ENCODE measurements around the gene CYB561D2.
A peak's percentile ranks its signal among the peaks of the same experiment; 100 is the strongest.
"Not testable (repeated sequence)": the region's sequence is repeated elsewhere in the genome, so short reads cannot be mapped to it uniquely, and the experiment has no call there.

Gene CYB561D2, protein sequence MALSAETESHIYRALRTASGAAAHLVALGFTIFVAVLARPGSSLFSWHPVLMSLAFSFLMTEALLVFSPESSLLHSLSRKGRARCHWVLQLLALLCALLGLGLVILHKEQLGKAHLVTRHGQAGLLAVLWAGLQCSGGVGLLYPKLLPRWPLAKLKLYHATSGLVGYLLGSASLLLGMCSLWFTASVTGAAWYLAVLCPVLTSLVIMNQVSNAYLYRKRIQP

DNA sequence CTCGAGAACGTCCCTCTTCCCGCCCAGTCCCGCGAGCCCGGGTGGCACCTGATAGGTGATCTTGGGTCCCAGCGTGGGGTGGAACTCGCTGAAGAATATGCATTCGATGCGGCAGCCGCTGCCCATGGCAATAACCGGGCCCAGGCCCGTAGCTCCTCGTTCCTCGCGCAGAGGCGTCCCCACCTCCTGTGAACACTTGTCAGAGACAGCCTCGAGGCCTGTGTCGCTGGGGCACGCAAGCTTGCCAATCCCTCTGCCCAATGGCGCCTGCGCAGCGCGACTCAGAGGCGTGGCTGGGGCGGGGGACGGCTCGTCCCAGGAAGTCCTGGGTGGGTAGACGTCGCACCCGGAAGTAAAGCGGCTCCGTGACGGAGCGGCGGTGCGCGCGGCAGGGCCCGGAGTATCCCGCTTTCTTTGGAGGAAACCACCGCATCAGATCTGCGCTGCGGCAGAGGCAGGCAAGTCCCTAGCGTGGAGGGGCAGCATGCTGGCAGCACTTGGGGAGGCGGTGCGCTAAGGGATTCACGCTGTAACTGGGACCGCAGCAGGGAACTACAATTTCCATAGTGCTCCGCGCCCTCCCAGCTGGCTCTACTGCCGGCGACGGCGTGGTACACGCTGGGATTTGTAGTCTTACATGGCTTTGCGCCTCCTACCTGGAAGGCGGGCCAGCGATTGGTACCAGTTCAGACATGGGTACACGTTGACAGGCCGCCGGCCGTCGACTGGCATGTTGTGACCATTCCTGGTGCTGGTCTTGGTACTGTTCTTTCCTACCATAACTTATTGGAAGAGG is at the start of gene CYB561D2, which contains the start of gene NPRL2:
Gene CYB561D2 (plus strand): TSS at position 336 of the 796 bp plus-strand sequence. CDS start 572 bp downstream, outside the sequence.
Gene NPRL2 (minus strand): TSS at position 249 of the 796 bp plus-strand sequence. CDS start 123 bp downstream, at position 126.
- H3K36me3 ChIP-seq (ENCODE audit: control insufficient read depth, low read depth, low read length): peaks cover 19% of the 10 kb centered on the region
- no peak within 1 kb of the TSS for H3K27ac ChIP-seq (ENCODE audit: low read length)
- H3K4me3 ChIP-seq (ENCODE audit: low read length): peak within 1 kb of the TSS; percentile 96
- no peaks in the 10 kb centered on the region for H3K9me3 ChIP-seq (ENCODE audit: control insufficient read depth, low read depth, low read length)
- peak within 1 kb of the TSS; percentile 49 for H3K9ac ChIP-seq (ENCODE audit: low read length)
- H3K27me3 ChIP-seq (ENCODE audit: control insufficient read depth, insufficient read depth, low read length): peaks cover 9% of the 10 kb centered on the region
- peaks cover 8% of the 10 kb centered on the region for H3K4me1 ChIP-seq (ENCODE audit: control insufficient read depth, low read depth, low read length)

DNA sequence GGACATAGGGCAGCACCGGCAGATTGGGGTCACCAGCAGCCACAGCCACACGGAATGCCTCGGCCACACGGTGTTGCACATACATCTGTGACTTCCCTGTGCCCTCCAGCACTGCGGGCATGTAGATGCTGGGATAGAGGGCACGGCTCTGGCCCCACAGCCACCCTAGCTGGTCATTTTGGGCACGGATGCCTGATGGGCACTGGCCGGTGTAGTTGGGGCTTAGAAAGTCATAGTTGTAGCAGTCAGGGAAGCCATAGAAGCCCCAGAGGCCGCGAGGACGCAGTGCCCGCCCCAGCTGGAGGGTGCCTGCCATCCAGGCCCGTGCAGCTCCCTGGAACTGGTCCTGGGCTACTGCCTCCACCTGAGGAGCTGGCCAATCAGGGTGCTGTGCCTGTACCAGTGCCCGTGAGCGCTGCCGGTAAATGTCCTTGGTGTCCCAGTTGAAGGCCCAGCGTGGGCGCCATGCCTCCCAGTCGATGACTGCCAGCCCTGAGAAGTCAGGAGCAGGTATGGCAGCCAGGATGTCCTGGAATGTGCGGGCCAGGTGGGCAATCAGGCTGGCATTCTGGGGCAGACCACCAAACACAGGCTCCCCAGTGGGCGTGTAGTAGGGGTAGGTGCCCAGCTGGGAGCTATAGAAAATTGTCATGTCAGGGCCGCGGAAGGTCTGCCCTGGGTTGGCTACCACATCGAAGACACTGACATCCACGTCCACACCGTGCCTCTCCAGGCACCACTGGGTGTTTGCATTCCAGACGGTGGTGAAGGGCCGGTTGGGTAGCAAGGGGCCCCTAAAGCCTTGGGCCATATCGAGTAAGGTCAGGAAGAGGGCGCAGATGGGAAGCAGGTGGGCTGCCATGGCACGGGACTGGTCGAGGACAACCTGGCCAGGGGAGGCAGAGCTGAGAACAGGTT is 48.3 kb upstream of the CYB561D2 start:
- Histone ChIP-seq H3K27me3 (ENCODE audit: control insufficient read depth, insufficient read depth, low read length) (no peaks in the 10 kb centered on the region), H3K36me3 (ENCODE audit: control insufficient read depth, low read depth, low read length) (no peaks in the 10 kb centered on the region), H3K9ac (ENCODE audit: low read length) (no peak overlapping the region), H3K9me3 (ENCODE audit: control insufficient read depth, low read depth, low read length) (no peaks in the 10 kb centered on the region), H3K4me3 (ENCODE audit: low read length) (no peak overlapping the region), H3K4me1 (ENCODE audit: control insufficient read depth, low read depth, low read length) (peaks cover 18% of the 10 kb centered on the region), H3K27ac (ENCODE audit: low read length) (no peak overlapping the region)

DNA sequence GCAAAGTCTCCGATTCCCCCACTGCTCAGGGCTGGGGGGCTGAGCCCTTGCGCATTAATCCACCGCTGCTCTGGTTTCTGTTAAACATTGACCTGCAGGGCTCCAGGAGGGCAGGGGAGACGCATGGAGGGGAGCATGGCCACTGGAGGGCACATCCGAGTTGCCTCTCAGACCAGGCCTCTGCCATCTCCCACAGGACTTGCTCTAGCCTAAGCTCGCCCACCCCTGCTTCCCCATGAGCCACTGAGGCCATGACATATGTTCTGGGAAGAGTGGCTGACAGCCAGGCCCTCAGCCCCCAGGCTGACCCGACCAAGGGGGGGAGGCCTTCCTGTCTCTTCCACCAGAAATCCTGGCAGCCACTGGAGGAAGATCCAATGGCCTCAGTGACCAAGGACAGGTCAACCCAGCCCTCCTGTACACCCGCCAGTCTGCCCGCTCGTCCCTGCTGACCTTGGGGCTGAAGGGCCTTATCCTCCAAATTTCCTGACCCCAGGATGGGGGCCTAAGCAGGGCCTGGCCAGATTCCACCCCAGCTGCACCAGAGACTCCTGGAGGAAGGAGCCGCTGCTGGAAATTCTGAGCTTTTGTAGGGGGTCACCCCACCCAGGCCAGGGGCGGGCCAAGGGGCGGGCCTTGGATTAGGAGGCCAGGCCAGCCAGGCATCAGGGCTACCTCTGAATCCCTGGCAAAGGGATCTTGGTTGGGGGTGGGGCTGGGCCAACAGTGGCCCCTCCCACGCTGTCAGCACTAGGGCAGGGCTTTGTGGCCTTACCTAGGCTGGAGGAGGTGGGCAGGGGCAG is 47.4 kb upstream of the CYB561D2 start, which contains the start of gene HYAL1:
Gene HYAL1 (minus strand): TSS at position 562 of the 803 bp plus-strand sequence. CDS start 618 bp downstream, outside the sequence.
- no peaks in the 10 kb centered on the region for H3K27me3 ChIP-seq (ENCODE audit: control insufficient read depth, insufficient read depth, low read length)
- peak within 1 kb of the TSS; percentile 24 for H3K27ac ChIP-seq (ENCODE audit: low read length)
- no peak within 1 kb of the TSS for H3K9ac ChIP-seq (ENCODE audit: low read length)
- H3K9me3 ChIP-seq (ENCODE audit: control insufficient read depth, low read depth, low read length): no peaks in the 10 kb centered on the region
- H3K36me3 ChIP-seq (ENCODE audit: control insufficient read depth, low read depth, low read length): no peaks in the 10 kb centered on the region
- H3K4me1 ChIP-seq (ENCODE audit: control insufficient read depth, low read depth, low read length): peaks cover 18% of the 10 kb centered on the region
- H3K4me3 ChIP-seq (ENCODE audit: low read length): peak within 1 kb of the TSS; percentile 26

DNA sequence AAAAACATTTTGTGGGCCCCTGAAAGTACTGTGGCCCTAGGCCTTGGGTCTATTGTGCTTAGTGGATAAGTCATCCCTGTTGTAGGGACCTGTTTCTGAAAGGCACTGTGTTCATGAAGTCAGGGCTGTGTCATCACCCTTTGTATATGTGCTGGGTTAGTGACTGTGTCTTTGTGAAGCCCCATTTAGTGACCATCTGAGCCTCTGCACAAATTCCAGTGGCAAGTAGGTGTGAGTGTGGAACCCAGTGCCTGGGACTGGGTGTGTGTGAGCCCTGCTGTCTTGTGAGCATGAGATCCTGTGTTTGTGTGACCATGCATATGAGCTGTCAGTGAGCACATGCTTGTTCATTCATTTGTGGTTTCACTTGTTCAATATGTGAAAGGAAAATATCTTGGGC is 46.1 kb upstream of the CYB561D2 start:
- Histone ChIP-seq H3K4me3 (ENCODE audit: low read length) (no peak overlapping the region), H3K4me1 (ENCODE audit: control insufficient read depth, low read depth, low read length) (peaks cover 17% of the 10 kb centered on the region), H3K27me3 (ENCODE audit: control insufficient read depth, insufficient read depth, low read length) (no peaks in the 10 kb centered on the region), H3K9me3 (ENCODE audit: control insufficient read depth, low read depth, low read length) (peaks cover 2% of the 10 kb centered on the region), H3K9ac (ENCODE audit: low read length) (no peak overlapping the region), H3K36me3 (ENCODE audit: control insufficient read depth, low read depth, low read length) (no peaks in the 10 kb centered on the region), H3K27ac (ENCODE audit: low read length) (no peak overlapping the region)

DNA sequence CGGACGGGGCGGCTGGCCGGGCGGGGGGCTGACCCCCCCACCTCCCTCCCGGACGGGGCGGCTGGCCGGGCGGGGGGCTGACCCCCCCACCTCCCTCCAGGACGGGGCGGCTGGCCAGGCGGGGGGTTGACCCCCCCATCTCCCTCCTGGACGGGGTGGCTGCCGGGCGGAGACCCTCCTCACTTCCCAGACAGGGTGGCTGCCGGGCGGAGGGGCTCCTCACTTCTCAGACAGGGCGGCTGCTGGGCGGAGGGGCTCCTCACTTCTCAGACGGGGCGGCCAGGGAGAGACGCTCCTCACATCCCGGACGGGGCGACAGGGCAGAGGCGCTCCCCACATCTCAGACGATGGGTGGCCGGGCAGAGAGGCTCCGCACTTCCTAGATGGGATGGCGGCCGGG is 38.6 kb upstream of the CYB561D2 start:
- not testable (repeated sequence) for H3K27me3 ChIP-seq (ENCODE audit: control insufficient read depth, insufficient read depth, low read length); H3K4me1 ChIP-seq (ENCODE audit: control insufficient read depth, low read depth, low read length)

DNA sequence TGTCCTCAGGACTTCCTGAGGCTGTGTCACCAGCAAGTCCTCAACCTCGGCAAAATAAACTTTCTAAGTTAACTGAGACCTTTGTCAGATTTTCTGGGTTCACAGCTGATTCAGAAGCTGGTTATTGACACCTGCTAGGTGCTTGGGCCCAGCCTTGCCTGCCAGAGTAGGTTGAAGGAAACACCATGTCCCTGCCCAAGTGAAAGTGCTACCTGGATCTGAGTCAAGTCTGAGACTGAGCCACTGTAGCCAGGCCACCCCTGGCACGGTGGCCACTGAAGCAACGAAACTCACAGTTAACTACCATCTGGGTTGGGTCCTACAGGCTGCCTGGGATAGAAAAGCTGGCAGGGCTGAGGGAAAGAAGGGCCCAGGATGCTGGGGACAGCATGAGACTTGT is 36.3 kb upstream of the CYB561D2 start:
- Histone ChIP-seq H3K36me3 (ENCODE audit: control insufficient read depth, low read depth, low read length) (peaks cover 27% of the 10 kb centered on the region), H3K9ac (ENCODE audit: low read length) (no peak overlapping the region), H3K27me3 (ENCODE audit: control insufficient read depth, insufficient read depth, low read length) (no peaks in the 10 kb centered on the region), H3K27ac (ENCODE audit: low read length) (no peak overlapping the region), H3K4me1 (ENCODE audit: control insufficient read depth, low read depth, low read length) (no peaks in the 10 kb centered on the region), H3K4me3 (ENCODE audit: low read length) (no peak overlapping the region), H3K9me3 (ENCODE audit: control insufficient read depth, low read depth, low read length) (peaks cover 6% of the 10 kb centered on the region)

More for the DNA sequence above, 38.6 kb upstream of the CYB561D2 start:
- not testable (repeated sequence) for H3K9me3 ChIP-seq (ENCODE audit: control insufficient read depth, low read depth, low read length); H3K36me3 ChIP-seq (ENCODE audit: control insufficient read depth, low read depth, low read length); H3K4me3 ChIP-seq (ENCODE audit: low read length); H3K9ac ChIP-seq (ENCODE audit: low read length); H3K27ac ChIP-seq (ENCODE audit: low read length)

DNA sequence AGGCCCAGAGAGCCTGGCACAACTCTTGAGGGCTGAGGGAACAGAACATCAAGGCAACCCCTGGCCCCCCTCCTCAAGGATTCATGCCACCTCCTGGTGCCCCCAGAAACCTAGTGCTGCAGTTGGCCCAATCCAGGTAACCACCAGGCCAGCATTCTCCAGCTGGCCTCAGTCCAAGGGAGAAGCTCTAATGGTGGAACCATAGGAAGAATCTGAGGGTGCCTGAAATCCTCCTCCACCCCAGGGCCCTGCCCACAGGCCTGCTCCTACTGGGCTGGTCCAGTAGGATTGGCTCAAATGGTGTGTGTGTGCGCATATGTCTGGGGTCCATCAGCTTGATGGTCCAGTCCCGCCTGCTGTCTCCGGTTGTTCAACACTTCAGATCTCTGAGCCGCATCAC is 35.8 kb upstream of the CYB561D2 start:
- Histone ChIP-seq H3K27ac (ENCODE audit: low read length) (no peak overlapping the region), H3K27me3 (ENCODE audit: control insufficient read depth, insufficient read depth, low read length) (no peaks in the 10 kb centered on the region), H3K9me3 (ENCODE audit: control insufficient read depth, low read depth, low read length) (peaks cover 2% of the 10 kb centered on the region), H3K36me3 (ENCODE audit: control insufficient read depth, low read depth, low read length) (peaks cover 32% of the 10 kb centered on the region), H3K4me1 (ENCODE audit: control insufficient read depth, low read depth, low read length) (no peaks in the 10 kb centered on the region), H3K9ac (ENCODE audit: low read length) (no peak overlapping the region), H3K4me3 (ENCODE audit: low read length) (no peak overlapping the region)

DNA sequence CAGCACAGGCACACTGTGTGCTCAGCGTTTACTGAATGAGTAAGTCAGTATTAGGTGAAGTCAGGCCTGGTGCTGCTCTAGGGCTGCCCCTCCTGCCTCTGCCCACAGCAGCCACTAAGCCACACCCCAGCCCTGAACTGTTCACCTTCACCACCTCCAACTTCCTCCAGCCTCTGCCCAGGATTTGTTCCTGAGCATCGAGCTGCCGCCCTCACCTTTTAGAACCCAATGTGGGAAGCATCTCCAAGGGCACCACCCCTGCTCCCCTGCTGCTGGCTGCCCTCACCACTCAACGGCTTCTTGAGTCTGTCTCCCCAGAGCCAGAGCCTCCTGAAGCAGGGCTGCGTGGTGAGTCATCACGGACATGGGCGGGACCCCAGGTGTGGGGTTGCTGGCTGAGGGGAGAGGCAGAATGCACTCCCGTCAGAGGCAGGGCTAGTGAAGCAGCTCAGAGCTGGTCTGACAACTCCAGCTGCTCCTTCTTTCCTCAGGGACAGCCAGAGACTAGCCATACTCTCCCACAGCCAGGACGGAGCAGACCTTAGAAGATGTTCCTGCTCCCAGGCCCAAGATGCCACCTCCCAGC is 33.9 kb upstream of the CYB561D2 start:
- Histone ChIP-seq H3K4me1 (ENCODE audit: control insufficient read depth, low read depth, low read length) (no peaks in the 10 kb centered on the region), H3K9ac (ENCODE audit: low read length) (no peak overlapping the region), H3K27ac (ENCODE audit: low read length) (no peak overlapping the region), H3K27me3 (ENCODE audit: control insufficient read depth, insufficient read depth, low read length) (no peaks in the 10 kb centered on the region), H3K9me3 (ENCODE audit: control insufficient read depth, low read depth, low read length) (no peaks in the 10 kb centered on the region), H3K4me3 (ENCODE audit: low read length) (no peak overlapping the region), H3K36me3 (ENCODE audit: control insufficient read depth, low read depth, low read length) (peaks cover 34% of the 10 kb centered on the region)

DNA sequence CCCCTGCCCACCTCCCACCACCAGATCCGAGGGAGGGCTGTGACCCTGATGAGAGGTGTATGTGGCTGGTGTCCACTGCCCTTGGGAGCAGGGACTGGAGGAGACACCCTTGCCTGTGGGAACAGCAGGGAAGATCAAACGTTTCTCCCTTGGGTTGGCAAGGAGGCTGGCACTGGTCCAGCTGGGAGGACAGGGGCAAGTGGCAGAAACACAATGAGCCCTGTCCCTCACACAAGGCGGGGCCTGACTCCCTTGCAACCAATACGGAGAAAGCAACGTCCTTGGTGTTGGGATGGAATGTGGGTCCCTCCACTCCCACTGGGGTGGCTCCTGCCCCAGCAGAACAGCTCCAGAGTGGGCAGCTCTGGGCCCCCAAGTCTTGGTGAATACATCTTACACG is 33.4 kb upstream of the CYB561D2 start:
- Histone ChIP-seq H3K4me1 (ENCODE audit: control insufficient read depth, low read depth, low read length) (no peaks in the 10 kb centered on the region), H3K36me3 (ENCODE audit: control insufficient read depth, low read depth, low read length) (peaks cover 34% of the 10 kb centered on the region), H3K27me3 (ENCODE audit: control insufficient read depth, insufficient read depth, low read length) (no peaks in the 10 kb centered on the region), H3K9me3 (ENCODE audit: control insufficient read depth, low read depth, low read length) (no peaks in the 10 kb centered on the region), H3K27ac (ENCODE audit: low read length) (no peak overlapping the region), H3K4me3 (ENCODE audit: low read length) (no peak overlapping the region), H3K9ac (ENCODE audit: low read length) (no peak overlapping the region)

DNA sequence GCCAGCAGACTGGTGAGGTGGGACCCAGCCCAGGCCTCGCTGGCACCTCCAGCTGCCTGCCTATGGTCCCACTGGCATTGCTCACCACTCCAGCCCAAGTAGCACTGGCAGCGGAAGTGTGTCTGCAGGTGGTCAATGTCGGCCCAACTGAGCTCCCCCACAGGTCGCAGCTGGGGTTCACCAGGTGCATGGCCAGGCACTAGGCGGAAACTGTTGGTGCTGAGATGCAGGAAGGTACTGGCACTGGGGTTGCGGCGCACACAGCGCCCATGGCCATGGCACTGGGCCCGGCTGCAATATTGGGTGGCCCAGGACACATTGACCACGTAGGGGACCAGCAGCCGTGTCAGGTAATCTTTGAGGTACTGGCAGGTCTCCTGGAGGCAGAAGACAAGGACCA is 32.5 kb upstream of the CYB561D2 start:
- no peak overlapping the region for H3K9ac ChIP-seq (ENCODE audit: low read length)
- no peaks in the 10 kb centered on the region for H3K27me3 ChIP-seq (ENCODE audit: control insufficient read depth, insufficient read depth, low read length)
- peaks cover 34% of the 10 kb centered on the region for H3K36me3 ChIP-seq (ENCODE audit: control insufficient read depth, low read depth, low read length)
- H3K4me1 ChIP-seq (ENCODE audit: control insufficient read depth, low read depth, low read length): peaks cover 4% of the 10 kb centered on the region
- H3K27ac ChIP-seq (ENCODE audit: low read length): no peak overlapping the region
- H3K9me3 ChIP-seq (ENCODE audit: control insufficient read depth, low read depth, low read length): no peaks in the 10 kb centered on the region
- no peak overlapping the region for H3K4me3 ChIP-seq (ENCODE audit: low read length)

All from iPS-18a (cell line).